IPS DF 6.9 (cell line): Measurements from ENCODE around the gene MTMR1.

Source experiments
- DNase-seq: peaks from one replicate; pipeline ENCODE4 v3.0.0-alpha.2; 2013; ENCODE audit warnings: low read depth, low spot score
- H3K27ac ChIP-seq: one replicate; pipeline ENCODE4 v1.5.1; 2013; ENCODE audit warnings: low read length, control low read depth
- H3K27me3 ChIP-seq: 2 replicates; pipeline ENCODE4 v1.6.1; 2013; ENCODE audit warnings: mild to moderate bottlenecking, low read length; ENCODE audit not compliant: control insufficient read depth, insufficient read depth
- H3K36me3 ChIP-seq: 2 replicates; pipeline ENCODE4 v1.6.1; 2013; ENCODE audit warnings: low read length; ENCODE audit not compliant: control insufficient read depth, insufficient read depth
- H3K4me1 ChIP-seq: 2 replicates; pipeline ENCODE4 v1.6.1; 2013; ENCODE audit warnings: low read length; ENCODE audit not compliant: control insufficient read depth, insufficient read depth
- H3K4me3 ChIP-seq: 2 replicates; pipeline ENCODE4 v1.5.1; 2013; ENCODE audit warnings: mild to moderate bottlenecking, low read length
- H3K9me3 ChIP-seq: 2 replicates; pipeline ENCODE4 v1.6.1; 2013; ENCODE audit warnings: low read length, inconsistent platforms; ENCODE audit not compliant: control insufficient read depth, insufficient read depth
- WGBS: extraction: QIAGEN DNeasy Blood & Tissue Kit; methylation state at CpG from one replicate; pipeline ENCODE4 v1.1.7; 2013; ENCODE audit warnings: mixed read lengths, missing lambda C conversion rate; ENCODE audit not compliant: insufficient read length, insufficient coverage; 5-methylcytosine and 5-hydroxymethylcytosine counted together

MTMR1 gene

GRCh38 chrX:150676221-150676620 is 17.0 kb upstream of the MTMR1 start:
- no peaks in the 10 kb centered on the region for H3K4me1 ChIP-seq
- H3K27me3 ChIP-seq: no peaks in the 10 kb centered on the region
- H3K9me3 ChIP-seq: no peaks in the 10 kb centered on the region
- H3K36me3 ChIP-seq: no peaks in the 10 kb centered on the region
- H3K27ac ChIP-seq: no peak overlapping the region
- no peak for DNase-seq
- H3K4me3 ChIP-seq: no peak overlapping the region
- WGBS: no CpG with 5 or more reads among the region's 2 CpGs

GRCh38 chrX:150680974-150681373 is 12.2 kb upstream of the MTMR1 start:
- Histone ChIP-seq H3K4me3 (no peak overlapping the region), H3K27me3 (no peaks in the 10 kb centered on the region), H3K4me1 (no peaks in the 10 kb centered on the region), H3K36me3 (no peaks in the 10 kb centered on the region), H3K27ac (no peak overlapping the region), H3K9me3 (no peaks in the 10 kb centered on the region)
- DNase-seq: no peak
- no CpG with 5 or more reads among the region's 7 CpGs for WGBS

- no peak for DNase-seq
Measured at GRCh38 chrX:150683112-150683511, 10.1 kb upstream of the MTMR1 start.

GRCh38 chrX:150683536-150684146 is 9.6 kb upstream of the MTMR1 start:
- Histone ChIP-seq H3K27me3 (no peaks in the 10 kb centered on the region), H3K27ac (no peak overlapping the region), H3K36me3 (no peaks in the 10 kb centered on the region), H3K4me3 (no peak overlapping the region), H3K9me3 (no peaks in the 10 kb centered on the region), H3K4me1 (peaks cover under 1% of the 10 kb centered on the region; the same call in 1 of the 2 replicates)
- no CpG with 5 or more reads among the region's 7 CpGs for WGBS
- no peak for DNase-seq

More at GRCh38 chrX:150683112-150683511, 10.1 kb upstream of the MTMR1 start:
- no CpG with 5 or more reads among the region's 3 CpGs for WGBS
- Histone ChIP-seq H3K27ac (no peak overlapping the region), H3K9me3 (no peaks in the 10 kb centered on the region), H3K4me1 (no peaks in the 10 kb centered on the region; the same call in 1 of the 2 replicates), H3K27me3 (no peaks in the 10 kb centered on the region), H3K4me3 (no peak overlapping the region), H3K36me3 (no peaks in the 10 kb centered on the region)

- Histone ChIP-seq H3K36me3 (no peaks in the 10 kb centered on the region), H3K27me3 (no peaks in the 10 kb centered on the region), H3K9me3 (no peaks in the 10 kb centered on the region), H3K4me3 (no peak overlapping the region), H3K27ac (no peak overlapping the region), H3K4me1 (peaks cover 1% of the 10 kb centered on the region)
- no peak for DNase-seq
- WGBS: no CpG with 5 or more reads among the region's 5 CpGs
Measured at GRCh38 chrX:150688911-150689451, 4.2 kb upstream of the MTMR1 start.

- Histone ChIP-seq H3K36me3 (no peaks in the 10 kb centered on the region), H3K27me3 (no peaks in the 10 kb centered on the region), H3K4me3 (no peak overlapping the region), H3K4me1 (peaks cover 4% of the 10 kb centered on the region), H3K9me3 (no peaks in the 10 kb centered on the region), H3K27ac (no peak overlapping the region)
- no peak for DNase-seq
Measured at GRCh38 chrX:150690126-150690525, 3.1 kb upstream of the MTMR1 start.

- no peak for DNase-seq
- Histone ChIP-seq H3K9me3 (no peaks in the 10 kb centered on the region), H3K4me3 (no peak overlapping the region; the same call in 1 of the 2 replicates), H3K27me3 (no peaks in the 10 kb centered on the region), H3K36me3 (no peaks in the 10 kb centered on the region), H3K4me1 (peaks cover 5% of the 10 kb centered on the region), H3K27ac (no peak overlapping the region)
- WGBS: no CpG with 5 or more reads among the region's 5 CpGs
Measured at GRCh38 chrX:150692296-150692695, 900 bp upstream of the MTMR1 start.

GRCh38 chrX:150693725-150694574 is 754 bp downstream of the MTMR1 start:
- Histone ChIP-seq H3K9me3 (no peaks in the 10 kb centered on the region), H3K4me3 (peak overlapping the region; percentile 79; the same call in 1 of the 2 replicates), H3K4me1 (peaks cover 4% of the 10 kb centered on the region), H3K36me3 (no peaks in the 10 kb centered on the region), H3K27me3 (no peaks in the 10 kb centered on the region), H3K27ac (no peak overlapping the region)
- no CpG with 5 or more reads among the region's 42 CpGs for WGBS
- no peak for DNase-seq

- Histone ChIP-seq H3K27me3 (no peaks in the 10 kb centered on the region), H3K27ac (no peak overlapping the region), H3K36me3 (no peaks in the 10 kb centered on the region), H3K9me3 (no peaks in the 10 kb centered on the region), H3K4me1 (peaks cover 4% of the 10 kb centered on the region), H3K4me3 (no peak overlapping the region)
- no peak for DNase-seq
- WGBS: no CpG with 5 or more reads among the region's 8 CpGs
Measured at GRCh38 chrX:150694738-150695410, 1.7 kb downstream of the MTMR1 start.

- no CpG with 5 or more reads among the region's 1 CpG for WGBS
- H3K27me3 ChIP-seq: no peaks in the 10 kb centered on the region
- no peaks in the 10 kb centered on the region for H3K36me3 ChIP-seq
- H3K27ac ChIP-seq: no peak overlapping the region
- no peak overlapping the region for H3K4me3 ChIP-seq
- no peak for DNase-seq
- H3K4me1 ChIP-seq: peaks cover 4% of the 10 kb centered on the region
- no peaks in the 10 kb centered on the region for H3K9me3 ChIP-seq
Measured at GRCh38 chrX:150696331-150696730, 3.1 kb downstream of the MTMR1 start.
